MM.1S (cell line): ENCODE data around the gene LIPG.

ENCODE experiments used
- DNase-seq: peaks from one replicate; pipeline ENCODE4 v3.0.0-alpha.2; 2015
- H2AFZ ChIP-seq: fragments of 300-600 bp; sonication (generic); 2 replicates; pipeline ENCODE4 v1.6.0; 2016; ENCODE audit warnings: antibody characterized with exemption, low read length
- H3F3A ChIP-seq: fragments of 300-600 bp; sonication (generic); 2 replicates; pipeline ENCODE4 v1.6.1; 2016; ENCODE audit warnings: mild to moderate bottlenecking, antibody characterized with exemption, low read length, moderate library complexity, mixed read lengths; ENCODE audit not compliant: insufficient read depth
- H3K27ac ChIP-seq: fragments of 300-600 bp; sonication (generic); 2 replicates; pipeline ENCODE4 v1.5.1; 2016; ENCODE audit warnings: mild to moderate bottlenecking, low read length
- H3K27me3 ChIP-seq: fragments of 300-600 bp; sonication (generic); replicated peaks from 2 replicates; pipeline ENCODE4 v1.6.0; 2016; ENCODE audit warnings: low read length; ENCODE audit not compliant: insufficient read depth
- H3K36me3 ChIP-seq: fragments of 300-600 bp; sonication (generic); replicated peaks from 2 replicates; pipeline ENCODE4 v1.6.1; 2016; ENCODE audit warnings: mild to moderate bottlenecking, low read length, mixed read lengths; ENCODE audit not compliant: insufficient read depth
- H3K4me1 ChIP-seq: fragments of 300-600 bp; sonication (generic); 2 replicates; pipeline ENCODE4 v1.6.1; 2016; ENCODE audit warnings: low read length, mixed read lengths
- H3K4me2 ChIP-seq: fragments of 300-600 bp; sonication (generic); 2 replicates; pipeline ENCODE4 v1.6.0; 2016; ENCODE audit warnings: low read depth, low read length
- H3K4me3 ChIP-seq: fragments of 300-600 bp; sonication (generic); 2 replicates; pipeline ENCODE4 v1.5.1; 2016; ENCODE audit warnings: low read length, mixed read lengths
- H3K79me2 ChIP-seq: fragments of 300-600 bp; sonication (generic); 2 replicates; pipeline ENCODE4 v1.6.1; 2016; ENCODE audit warnings: mixed run types, low read length, mixed read lengths
- H3K9ac ChIP-seq: fragments of 300-600 bp; sonication (generic); 2 replicates; pipeline ENCODE4 v1.6.1; 2016; ENCODE audit warnings: low read length, mixed read lengths
- H3K9me2 ChIP-seq: fragments of 300-600 bp; sonication (generic); replicated peaks from 2 replicates; pipeline ENCODE4 v1.6.1; 2016; ENCODE audit warnings: mild to moderate bottlenecking, low read length, mixed read lengths; ENCODE audit not compliant: insufficient read depth
- H3K9me3 ChIP-seq: fragments of 300-600 bp; sonication (generic); replicated peaks from 2 replicates; pipeline ENCODE4 v1.6.1; 2016; ENCODE audit warnings: mild to moderate bottlenecking, low read length, mixed read lengths; ENCODE audit not compliant: insufficient read depth
- H4K20me1 ChIP-seq: fragments of 300-600 bp; sonication (generic); 2 replicates; pipeline ENCODE4 v1.6.1; 2016; ENCODE audit warnings: mild to moderate bottlenecking, low read length, moderate library complexity, mixed read lengths; ENCODE audit not compliant: insufficient read depth
- CTCF ChIP-seq: fragments of 300-600 bp; sonication (generic); IDR thresholded peaks from 2 replicates; pipeline ENCODE4 v1.5.1; 2016; ENCODE audit warnings: antibody characterized with exemption, low read length, mixed read lengths
- EZH2 ChIP-seq: fragments of 300-600 bp; sonication (generic); optimal IDR thresholded peaks from 2 replicates; pipeline ENCODE3; 2017; ENCODE audit warnings: low read depth, mild to moderate bottlenecking, antibody characterized with exemption, low read length, mixed read lengths
- EZH2phosphoT487 ChIP-seq: fragments of 300-600 bp; sonication (generic); IDR thresholded peaks from 2 replicates; pipeline ENCODE4 v1.6.1; 2018; ENCODE audit warnings: antibody characterized with exemption, low read length

LIPG gene

DNA sequence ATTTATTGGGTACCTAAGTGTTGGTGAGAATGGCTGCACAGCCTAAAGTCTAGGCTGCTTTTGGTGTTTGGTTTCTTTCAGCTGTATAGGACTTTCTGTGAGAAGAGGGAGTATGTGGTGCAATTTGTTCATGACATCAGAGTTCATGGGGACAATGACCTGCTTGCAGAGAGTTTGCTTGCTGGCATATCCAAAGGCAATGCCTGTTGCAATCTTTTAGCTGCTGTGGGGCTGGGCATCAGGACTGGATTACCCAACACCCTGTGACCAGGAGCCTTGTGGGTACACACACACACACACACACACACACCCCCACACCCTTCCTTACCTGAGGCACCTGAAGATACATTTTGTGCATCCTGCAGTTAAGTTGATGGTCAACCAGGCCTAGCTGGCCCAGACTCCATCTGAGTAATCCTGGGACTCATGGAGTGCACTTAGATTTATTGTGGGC is 68.4 kb downstream of the LIPG start:
- no peak overlapping the region for H3K27ac ChIP-seq
- no peak overlapping the region for H3K4me3 ChIP-seq
- H3K36me3 ChIP-seq, result no peaks in the 10 kb centered on the region
- H4K20me1 ChIP-seq, result no peaks in the 10 kb centered on the region
- H3K79me2 ChIP-seq, result no peaks in the 10 kb centered on the region
- no peak overlapping the region for H3K9ac ChIP-seq
- no peak overlapping the region for H3K4me2 ChIP-seq
- H3K9me2 ChIP-seq, result no peaks in the 10 kb centered on the region
- no peak overlapping the region for H2AFZ ChIP-seq
- no peaks in the 10 kb centered on the region for H3K27me3 ChIP-seq
- H3K9me3 ChIP-seq, result no peaks in the 10 kb centered on the region
- DNase-seq, result no peak
- no peaks in the 10 kb centered on the region for H3F3A ChIP-seq
- TF ChIP-seq EZH2 (no peak), EZH2phosphoT487 (no peak), CTCF (no peak)
- no peaks in the 10 kb centered on the region for H3K4me1 ChIP-seq

GRCh38 chr18:49631146-49631866 is 69.4 kb downstream of the LIPG start:
- no peak for DNase-seq
- H3K36me3 ChIP-seq, result no peaks in the 10 kb centered on the region
- no peaks in the 10 kb centered on the region for H3K4me1 ChIP-seq
- no peaks in the 10 kb centered on the region for H3K9me3 ChIP-seq
- H3K27ac ChIP-seq, result no peak overlapping the region
- no peaks in the 10 kb centered on the region for H3K79me2 ChIP-seq
- no peaks in the 10 kb centered on the region for H3K9me2 ChIP-seq
- no peak overlapping the region for H2AFZ ChIP-seq
- H3F3A ChIP-seq, result no peaks in the 10 kb centered on the region
- no peaks in the 10 kb centered on the region for H3K27me3 ChIP-seq
- H3K4me3 ChIP-seq, result no peak overlapping the region
- no peaks in the 10 kb centered on the region for H4K20me1 ChIP-seq
- TF ChIP-seq EZH2 (no peak), CTCF (no peak), EZH2phosphoT487 (no peak)
- H3K9ac ChIP-seq, result no peak overlapping the region
- H3K4me2 ChIP-seq, result no peak overlapping the region

DNA sequence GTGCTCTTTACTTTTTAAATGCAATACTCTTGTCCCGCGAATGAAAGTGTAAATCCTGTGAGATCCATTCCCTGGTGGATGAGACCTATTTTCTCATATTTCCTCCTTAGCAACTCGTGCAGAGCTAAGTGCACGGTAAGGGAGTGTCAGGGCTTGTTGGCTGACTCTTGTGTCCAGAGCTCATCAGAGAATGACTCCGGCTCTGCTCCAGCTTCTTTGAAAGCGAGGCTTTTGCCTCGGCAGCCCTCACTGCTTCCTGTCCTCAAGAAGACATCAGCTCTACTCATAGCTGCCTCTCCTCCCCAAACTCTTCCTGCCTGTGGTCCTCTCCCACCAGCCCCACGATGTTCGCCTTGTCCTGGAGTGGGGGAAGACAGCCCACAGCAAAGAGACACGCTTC is 70.7 kb downstream of the LIPG start:
- Histone ChIP-seq H3K4me1 (no peaks in the 10 kb centered on the region), H3K79me2 (no peaks in the 10 kb centered on the region), H3K9me3 (no peaks in the 10 kb centered on the region), H3K9ac (no peak overlapping the region), H4K20me1 (no peaks in the 10 kb centered on the region), H3K27me3 (no peaks in the 10 kb centered on the region), H3K36me3 (no peaks in the 10 kb centered on the region), H3K4me3 (no peak overlapping the region), H3K4me2 (no peak overlapping the region), H3F3A (no peaks in the 10 kb centered on the region), H3K9me2 (no peaks in the 10 kb centered on the region), H3K27ac (no peak overlapping the region), H2AFZ (no peak overlapping the region)
- TF ChIP-seq EZH2phosphoT487, result no peak
- TF ChIP-seq EZH2, result no peak
- TF ChIP-seq CTCF, result no peak
- DNase-seq, result no peak
